ENCODE results near the gene FLYWCH2.
"Not testable (repeated sequence)": the region's sequence is repeated elsewhere in the genome, so short reads cannot be mapped to it uniquely, and the experiment has no call there.

The FLYWCH2 gene

GRCh38 chr16:2915196-2915929 lies 32.3 kb downstream of the FLYWCH2 start:
- DNase-seq, result no peak

- DNase-seq, result peak; percentile 76 to 77
Measured at GRCh38 chr16:2919511-2920255, 36.7 kb downstream of the FLYWCH2 start.

DNA sequence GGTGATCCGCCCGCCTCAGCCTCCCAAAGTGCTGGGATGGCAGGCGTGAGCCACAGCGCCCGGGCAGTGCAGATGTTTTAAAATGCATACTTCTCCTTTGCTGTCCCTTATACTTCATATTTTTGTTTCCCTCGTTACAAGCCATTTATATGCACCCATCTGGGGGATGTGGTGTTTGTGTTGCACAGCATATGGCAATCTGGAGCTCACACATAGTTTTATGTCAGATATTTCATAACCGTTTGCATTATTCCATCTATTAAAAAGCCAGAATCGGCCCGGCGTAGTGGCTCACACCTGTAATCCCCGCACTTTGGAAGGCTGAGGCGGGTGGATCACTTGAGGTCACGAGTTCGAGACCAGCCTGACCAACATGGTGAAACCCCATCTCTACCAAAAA lies 40.5 kb downstream of the FLYWCH2 start:
- no peak for DNase-seq

DNA sequence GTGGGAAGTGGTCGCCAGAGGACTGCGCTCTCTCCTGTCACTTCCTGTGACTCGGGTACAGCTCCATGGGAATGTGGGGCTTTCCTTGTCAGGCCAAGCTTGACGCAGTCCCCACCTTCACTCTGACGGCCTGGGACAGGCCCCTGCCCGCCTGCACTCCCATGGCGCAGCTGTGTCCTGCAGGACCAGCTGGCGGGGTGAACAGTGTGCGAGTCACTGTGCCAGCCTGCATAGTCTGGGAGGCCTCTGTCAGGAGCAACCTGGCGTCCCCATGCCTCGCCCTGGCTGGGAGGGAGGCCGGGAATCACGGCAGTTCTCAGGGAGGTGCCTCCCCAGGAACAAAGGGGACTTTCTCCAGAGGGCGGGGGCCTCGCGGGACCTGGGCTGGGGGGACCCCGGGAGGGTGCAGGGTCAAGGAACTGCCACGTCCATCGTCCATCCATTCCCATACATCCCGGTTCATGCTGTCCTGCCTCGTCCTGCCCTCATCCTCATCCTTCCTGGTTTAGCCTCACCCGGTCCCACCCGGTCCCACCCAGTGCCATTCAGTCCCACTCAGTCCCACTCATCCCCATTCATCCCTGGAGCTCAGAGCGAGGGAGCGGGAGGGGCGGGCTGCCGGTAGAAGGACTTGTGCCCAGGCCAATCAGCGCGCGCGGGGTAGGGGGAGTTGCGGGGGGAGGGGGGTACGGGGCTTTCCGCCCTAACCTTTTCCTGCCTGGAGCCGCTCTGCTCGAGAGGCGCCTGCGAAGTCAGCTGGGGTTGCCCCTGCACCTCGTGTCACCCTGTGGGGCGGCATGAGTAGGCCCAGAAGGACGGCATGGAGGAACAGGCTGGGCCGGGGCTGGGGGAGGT lies 42.1 kb downstream of the FLYWCH2 start:
- DNase-seq, result no peak

- DNase-seq, result no peak
Measured at GRCh38 chr16:2925951-2926649, 43.1 kb downstream of the FLYWCH2 start.

DNA sequence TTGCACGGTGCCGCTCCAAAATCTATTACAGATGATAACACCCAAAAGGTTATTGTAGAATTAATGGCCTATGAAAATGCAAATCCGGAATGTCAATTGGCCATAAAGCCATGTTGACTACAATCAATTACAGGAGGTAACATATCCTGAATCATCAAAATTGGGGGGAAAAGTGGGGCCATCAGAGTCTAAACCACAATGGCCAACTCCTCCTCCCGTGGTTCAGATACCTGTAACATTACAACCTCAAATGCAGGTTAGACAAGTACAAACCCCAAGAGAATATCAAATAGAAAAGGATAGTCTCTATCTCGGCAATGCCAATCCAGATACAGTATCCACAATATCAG lies 43.6 kb downstream of the FLYWCH2 start:
- DNase-seq, result no peak

- peak; percentile 93 to 96 for DNase-seq
Measured at GRCh38 chr16:2927010-2927646, 44.1 kb downstream of the FLYWCH2 start.

DNA sequence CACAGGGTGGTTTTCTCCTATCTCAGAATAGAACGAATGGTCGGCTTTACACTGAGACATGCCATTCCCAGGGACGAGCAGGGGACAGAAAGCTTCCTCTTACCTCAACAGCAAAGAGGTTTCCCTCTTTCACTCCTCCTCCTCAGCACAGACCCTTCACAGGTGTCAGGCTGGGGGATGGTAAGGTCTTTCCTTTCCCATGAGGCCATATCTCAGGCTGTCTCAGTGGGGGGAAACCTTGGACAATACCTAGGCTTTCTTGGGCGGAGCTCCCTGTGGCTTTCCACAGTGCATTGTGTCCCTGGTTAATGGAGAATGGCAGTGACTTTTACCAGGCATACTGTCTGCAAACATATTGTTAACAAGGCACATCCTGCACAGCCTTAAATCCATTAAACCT lies 45.1 kb downstream of the FLYWCH2 start:
- DNase-seq, result not testable (repeated sequence)

GRCh38 chr16:2928796-2929195 lies 45.8 kb downstream of the FLYWCH2 start:
- no peak for DNase-seq

DNA sequence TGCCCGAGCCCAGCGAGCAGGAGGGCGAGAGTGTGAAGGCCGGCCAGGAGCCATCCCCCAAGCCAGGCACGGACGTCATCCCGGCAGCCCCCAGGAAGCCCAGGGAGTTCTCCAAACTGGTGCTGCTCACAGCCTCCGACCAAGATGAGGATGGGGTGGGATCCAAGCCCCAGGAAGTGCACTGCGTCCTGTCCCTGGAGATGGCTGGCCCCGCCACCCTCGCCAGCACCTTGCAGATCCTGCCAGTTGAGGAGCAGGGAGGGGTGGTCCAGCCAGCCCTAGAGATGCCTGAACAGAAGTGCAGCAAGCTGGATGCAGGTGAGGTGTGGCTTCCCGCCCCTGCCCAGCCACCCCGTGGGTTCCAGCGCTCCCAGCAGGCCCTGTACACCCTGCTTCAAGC lies 46.7 kb downstream of the FLYWCH2 start:
- no peak for DNase-seq

DNA sequence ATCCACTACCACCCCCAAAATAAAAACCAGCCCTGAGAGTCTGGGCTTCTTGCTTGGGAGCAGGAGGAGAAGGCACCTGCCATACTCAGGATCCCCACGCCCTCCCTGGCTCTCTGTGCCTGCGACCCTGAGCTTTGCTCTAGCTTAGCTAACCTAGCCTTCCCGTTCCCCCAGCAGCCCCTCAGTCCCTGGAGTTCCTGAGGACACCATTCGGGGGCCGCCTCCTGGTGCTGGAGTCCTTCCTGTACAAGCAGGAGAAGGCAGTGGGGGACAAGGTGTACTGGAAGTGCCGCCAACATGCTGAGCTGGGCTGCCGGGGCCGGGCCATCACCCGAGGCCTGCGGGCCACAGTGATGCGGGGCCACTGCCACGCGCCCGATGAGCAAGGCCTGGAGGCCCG lies 47.2 kb downstream of the FLYWCH2 start:
- DNase-seq, result no peak

GRCh38 chr16:2931231-2931914 lies 48.4 kb downstream of the FLYWCH2 start:
- not testable (repeated sequence) for DNase-seq

DNA sequence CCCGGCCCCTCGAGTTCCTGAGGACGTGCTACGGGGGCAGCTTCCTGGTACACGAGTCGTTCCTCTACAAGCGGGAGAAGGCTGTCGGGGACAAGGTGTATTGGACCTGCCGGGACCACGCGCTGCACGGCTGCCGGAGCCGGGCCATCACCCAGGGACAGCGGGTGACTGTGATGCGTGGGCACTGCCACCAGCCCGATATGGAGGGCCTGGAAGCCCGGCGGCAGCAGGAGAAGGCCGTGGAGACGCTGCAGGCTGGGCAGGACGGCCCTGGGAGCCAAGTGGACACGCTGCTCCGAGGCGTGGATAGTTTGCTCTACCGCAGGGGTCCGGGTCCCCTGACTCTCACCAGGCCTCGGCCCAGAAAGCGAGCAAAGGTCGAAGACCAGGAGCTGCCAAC lies 50.1 kb downstream of the FLYWCH2 start:
- no peak for DNase-seq

DNA sequence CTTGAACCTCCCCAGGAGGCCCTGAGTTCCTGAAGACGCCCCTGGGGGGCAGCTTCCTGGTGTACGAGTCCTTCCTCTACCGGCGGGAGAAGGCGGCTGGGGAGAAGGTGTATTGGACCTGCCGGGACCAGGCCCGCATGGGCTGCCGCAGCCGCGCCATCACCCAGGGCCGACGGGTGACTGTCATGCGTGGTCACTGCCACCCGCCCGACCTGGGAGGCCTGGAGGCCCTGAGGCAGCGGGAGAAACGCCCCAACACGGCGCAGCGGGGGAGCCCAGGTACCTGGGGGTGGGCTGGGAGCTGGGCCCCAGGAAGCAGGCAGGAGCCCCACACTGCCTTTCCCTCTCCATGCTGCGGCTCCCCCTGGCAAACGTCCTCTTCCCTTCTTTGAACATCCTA lies 50.7 kb downstream of the FLYWCH2 start:
- DNase-seq, result no peak

DNA sequence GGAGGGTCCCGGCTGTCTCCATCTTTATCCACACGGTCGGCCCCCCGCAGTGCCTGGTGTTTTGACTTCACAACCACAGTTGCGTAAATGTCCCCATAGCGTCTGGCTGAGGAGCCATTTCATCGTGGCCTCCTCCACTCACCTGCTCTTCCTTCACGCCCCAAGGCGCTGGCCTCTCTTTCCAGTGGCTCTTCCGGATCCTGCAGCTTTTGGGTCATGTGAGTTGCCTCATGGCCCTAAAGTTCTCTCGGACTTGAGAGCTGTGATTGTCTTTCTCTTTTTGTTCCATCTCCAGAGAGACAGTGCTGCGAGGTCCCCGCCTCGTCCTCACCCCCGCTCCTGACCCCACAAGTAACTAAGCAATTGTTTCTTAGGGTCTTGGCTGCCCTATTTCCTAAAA lies 51.4 kb downstream of the FLYWCH2 start:
- no peak for DNase-seq

- no peak for DNase-seq
Measured at GRCh38 chr16:2936436-2937011, 53.5 kb downstream of the FLYWCH2 start.

DNA sequence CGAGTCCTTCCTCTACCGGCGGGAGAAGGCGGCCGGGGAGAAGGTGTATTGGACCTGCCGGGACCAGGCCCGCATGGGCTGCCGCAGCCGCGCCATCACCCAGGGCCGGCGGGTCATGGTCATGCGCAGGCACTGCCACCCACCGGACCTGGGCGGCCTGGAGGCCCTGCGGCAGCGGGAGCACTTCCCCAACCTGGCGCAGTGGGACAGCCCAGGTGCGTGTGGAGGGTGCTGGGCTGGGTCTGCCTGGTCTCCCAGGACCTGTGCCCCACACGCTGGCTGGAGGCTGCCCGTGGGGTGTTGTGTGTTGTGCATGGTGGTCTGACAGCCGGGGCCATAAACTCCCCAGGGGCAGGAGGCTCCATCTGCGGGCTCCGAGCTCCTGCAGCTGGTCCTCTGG lies 54.2 kb downstream of the FLYWCH2 start:
- DNase-seq, result no peak

- no peak for DNase-seq
Measured at GRCh38 chr16:2938206-2938605, 55.2 kb downstream of the FLYWCH2 start.

GRCh38 chr16:2939968-2940367 lies 57.0 kb downstream of the FLYWCH2 start:
- DNase-seq, result no peak

DNA sequence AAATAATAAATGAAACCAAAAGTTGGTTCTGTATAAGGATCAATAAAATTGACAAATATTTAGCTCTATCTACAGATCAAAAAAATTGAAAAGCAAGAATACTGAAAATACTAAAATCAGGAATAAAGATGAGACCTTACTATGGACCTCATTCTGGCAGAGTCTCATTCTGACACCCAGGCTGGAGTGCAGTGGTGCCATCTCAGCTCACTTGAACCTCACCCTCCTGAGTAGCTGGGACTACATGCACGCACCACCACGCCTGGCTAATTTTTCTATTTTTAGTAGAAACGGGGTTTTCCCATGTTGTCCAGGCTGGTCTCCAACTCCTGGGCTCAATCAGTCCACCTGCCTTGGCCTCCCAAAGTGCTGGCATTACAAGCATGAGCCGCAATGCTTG lies 59.0 kb downstream of the FLYWCH2 start:
- no peak for DNase-seq

DNA sequence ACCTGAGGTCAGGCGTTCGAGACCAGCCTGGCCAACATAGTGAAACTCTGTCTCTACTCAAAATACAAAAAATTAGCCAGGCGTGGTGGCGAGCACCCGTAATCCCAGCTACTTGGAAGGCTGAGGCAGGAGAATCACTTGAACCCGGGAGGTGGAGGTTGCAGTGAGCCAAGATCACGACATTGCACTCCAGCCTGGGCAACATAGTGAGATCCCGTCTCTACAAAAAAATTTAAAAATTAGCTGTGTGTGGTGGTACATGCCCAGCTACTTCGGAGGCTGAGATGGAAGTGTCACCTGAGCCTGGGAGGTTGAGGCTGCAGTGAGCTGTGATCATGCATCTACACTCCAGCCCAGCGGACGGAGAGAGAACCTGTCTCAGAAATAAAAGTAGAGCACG lies 60.7 kb downstream of the FLYWCH2 start:
- DNase-seq, result not testable (repeated sequence)

- no peak for DNase-seq
Measured at GRCh38 chr16:2946649-2947048, 63.6 kb downstream of the FLYWCH2 start.

All from activated T-cell treated with anti-CD3 and anti-CD28 coated beads, Interleukin-2, amount 50 U/mL, for 48 hours (primary cell).